GM12878 (cell line): Measurements from ENCODE around the gene CR1.
"Not testable (repeated sequence)": the region's sequence is repeated elsewhere in the genome, so short reads cannot be mapped to it uniquely, and the experiment has no call there.

Source experiments
- CHD1 ChIP-seq: IDR thresholded peaks from 2 replicates; pipeline ENCODE4 v1.6.1; 2012; ENCODE audit warnings: low read depth, low read length, improper control_type of control experiment
- CHD2 ChIP-seq: IDR thresholded peaks from 2 replicates; pipeline ENCODE4 v1.6.1; 2011; ENCODE audit warnings: low read depth, low read length, improper control_type of control experiment, borderline replicate concordance
- EP300 ChIP-seq, 2 experiments: fragments of 150-350 bp in 1 of 2; IDR thresholded peaks; 2 replicates each; pipeline ENCODE4 v1.6.1; 2011 to 2012; ENCODE audit warnings: low read depth in 2 of 2, low read length in 2 of 2, borderline replicate concordance in 1 of 2, improper control_type of control experiment in 1 of 2, inconsistent platforms in 1 of 2; ENCODE audit not compliant: control insufficient read depth in 1 of 2
- POLR2AphosphoS5 ChIP-seq: IDR thresholded peaks from 2 replicates; pipeline ENCODE4 v1.6.1; 2011; ENCODE audit warnings: mild to moderate bottlenecking, low read length, inconsistent platforms
- RAD21 ChIP-seq: IDR thresholded peaks from 2 replicates; pipeline ENCODE4 v1.6.1; 2011; ENCODE audit warnings: mild to moderate bottlenecking, low read depth, low read length, moderate library complexity; ENCODE audit not compliant: insufficient read depth
- TCF3 ChIP-seq: IDR thresholded peaks from 2 replicates; pipeline ENCODE4 v1.6.1; 2012; ENCODE audit warnings: low read depth, mild to moderate bottlenecking, low read length, borderline replicate concordance; ENCODE audit not compliant: insufficient read depth
- ZNF24 ChIP-seq: fragments of 450-650 bp; IDR thresholded peaks from 2 replicates; pipeline ENCODE4 v1.6.1; 2017; ENCODE audit warnings: antibody characterized with exemption, mild to moderate bottlenecking
- ZNF384 ChIP-seq: IDR thresholded peaks from 2 replicates; pipeline ENCODE4 v1.6.1; 2012; ENCODE audit warnings: low read depth, mild to moderate bottlenecking, low read length, improper control_type of control experiment, borderline replicate concordance
- TF ChIP-seq, protein P1 (sequence below): fragments of 450-650 bp; IDR thresholded peaks from 2 replicates; pipeline ENCODE4 v1.6.1; 2014; ENCODE audit warnings: mild to moderate bottlenecking
- TF ChIP-seq, protein P2 (sequence below): fragments of 450-650 bp; formaldehyde crosslinking; IDR thresholded peaks from 2 replicates; pipeline ENCODE4 v1.5.0; 2022; ENCODE audit warnings: mild to moderate bottlenecking, missing genetic modification characterization
- TF ChIP-seq, protein P3 (sequence below), 3 experiments: IDR thresholded peaks in 2 of 3; conservative IDR thresholded peaks in 1 of 3; 2 replicates each; pipeline ENCODE4 v1.5.1; 2011; ENCODE audit warnings: low read depth in 3 of 3, low read length in 3 of 3, mild to moderate bottlenecking in 3 of 3, control low read depth in 2 of 3, moderate library complexity in 2 of 3, inconsistent platforms in 1 of 3, mixed read lengths in 1 of 3; ENCODE audit not compliant: control insufficient read depth in 2 of 3, insufficient read depth in 1 of 3; ENCODE audit errors: extremely low read depth in 1 of 3

- TF ChIP-seq, protein P1, sequence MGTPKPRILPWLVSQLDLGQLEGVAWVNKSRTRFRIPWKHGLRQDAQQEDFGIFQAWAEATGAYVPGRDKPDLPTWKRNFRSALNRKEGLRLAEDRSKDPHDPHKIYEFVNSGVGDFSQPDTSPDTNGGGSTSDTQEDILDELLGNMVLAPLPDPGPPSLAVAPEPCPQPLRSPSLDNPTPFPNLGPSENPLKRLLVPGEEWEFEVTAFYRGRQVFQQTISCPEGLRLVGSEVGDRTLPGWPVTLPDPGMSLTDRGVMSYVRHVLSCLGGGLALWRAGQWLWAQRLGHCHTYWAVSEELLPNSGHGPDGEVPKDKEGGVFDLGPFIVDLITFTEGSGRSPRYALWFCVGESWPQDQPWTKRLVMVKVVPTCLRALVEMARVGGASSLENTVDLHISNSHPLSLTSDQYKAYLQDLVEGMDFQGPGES = not testable (repeated sequence)
- TF ChIP-seq RAD21; ZNF384; CHD1; TCF3; POLR2AphosphoS5; EP300 (IDR thresholded peaks at IDR 0.05; ENCODE audit: borderline replicate concordance in 1 of 2, control insufficient read depth in 1 of 2, low read depth in 2 of 2, low read length in 2 of 2); ZNF24; CHD2: not testable (repeated sequence)
- TF ChIP-seq, protein P2, sequence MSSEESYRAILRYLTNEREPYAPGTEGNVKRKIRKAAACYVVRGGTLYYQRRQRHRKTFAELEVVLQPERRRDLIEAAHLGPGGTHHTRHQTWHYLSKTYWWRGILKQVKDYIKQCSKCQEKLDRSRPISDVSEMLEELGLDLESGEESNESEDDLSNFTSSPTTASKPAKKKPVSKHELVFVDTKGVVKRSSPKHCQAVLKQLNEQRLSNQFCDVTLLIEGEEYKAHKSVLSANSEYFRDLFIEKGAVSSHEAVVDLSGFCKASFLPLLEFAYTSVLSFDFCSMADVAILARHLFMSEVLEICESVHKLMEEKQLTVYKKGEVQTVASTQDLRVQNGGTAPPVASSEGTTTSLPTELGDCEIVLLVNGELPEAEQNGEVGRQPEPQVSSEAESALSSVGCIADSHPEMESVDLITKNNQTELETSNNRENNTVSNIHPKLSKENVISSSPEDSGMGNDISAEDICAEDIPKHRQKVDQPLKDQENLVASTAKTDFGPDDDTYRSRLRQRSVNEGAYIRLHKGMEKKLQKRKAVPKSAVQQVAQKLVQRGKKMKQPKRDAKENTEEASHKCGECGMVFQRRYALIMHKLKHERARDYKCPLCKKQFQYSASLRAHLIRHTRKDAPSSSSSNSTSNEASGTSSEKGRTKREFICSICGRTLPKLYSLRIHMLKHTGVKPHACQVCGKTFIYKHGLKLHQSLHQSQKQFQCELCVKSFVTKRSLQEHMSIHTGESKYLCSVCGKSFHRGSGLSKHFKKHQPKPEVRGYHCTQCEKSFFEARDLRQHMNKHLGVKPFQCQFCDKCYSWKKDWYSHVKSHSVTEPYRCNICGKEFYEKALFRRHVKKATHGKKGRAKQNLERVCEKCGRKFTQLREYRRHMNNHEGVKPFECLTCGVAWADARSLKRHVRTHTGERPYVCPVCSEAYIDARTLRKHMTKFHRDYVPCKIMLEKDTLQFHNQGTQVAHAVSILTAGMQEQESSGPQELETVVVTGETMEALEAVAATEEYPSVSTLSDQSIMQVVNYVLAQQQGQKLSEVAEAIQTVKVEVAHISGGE = not testable (repeated sequence)
- TF ChIP-seq, protein P3, sequence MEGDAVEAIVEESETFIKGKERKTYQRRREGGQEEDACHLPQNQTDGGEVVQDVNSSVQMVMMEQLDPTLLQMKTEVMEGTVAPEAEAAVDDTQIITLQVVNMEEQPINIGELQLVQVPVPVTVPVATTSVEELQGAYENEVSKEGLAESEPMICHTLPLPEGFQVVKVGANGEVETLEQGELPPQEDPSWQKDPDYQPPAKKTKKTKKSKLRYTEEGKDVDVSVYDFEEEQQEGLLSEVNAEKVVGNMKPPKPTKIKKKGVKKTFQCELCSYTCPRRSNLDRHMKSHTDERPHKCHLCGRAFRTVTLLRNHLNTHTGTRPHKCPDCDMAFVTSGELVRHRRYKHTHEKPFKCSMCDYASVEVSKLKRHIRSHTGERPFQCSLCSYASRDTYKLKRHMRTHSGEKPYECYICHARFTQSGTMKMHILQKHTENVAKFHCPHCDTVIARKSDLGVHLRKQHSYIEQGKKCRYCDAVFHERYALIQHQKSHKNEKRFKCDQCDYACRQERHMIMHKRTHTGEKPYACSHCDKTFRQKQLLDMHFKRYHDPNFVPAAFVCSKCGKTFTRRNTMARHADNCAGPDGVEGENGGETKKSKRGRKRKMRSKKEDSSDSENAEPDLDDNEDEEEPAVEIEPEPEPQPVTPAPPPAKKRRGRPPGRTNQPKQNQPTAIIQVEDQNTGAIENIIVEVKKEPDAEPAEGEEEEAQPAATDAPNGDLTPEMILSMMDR (IDR thresholded peaks at IDR 0.05 in 2 of 3, conservative IDR thresholded peaks at IDR 0.05 in 1 of 3; ENCODE audit: control insufficient read depth in 2 of 3, extremely low read depth in 1 of 3, insufficient read depth in 1 of 3, low read depth in 3 of 3, low read length in 3 of 3) = not testable (repeated sequence)
Measured at GRCh38 chr1:207536263-207536662, 40.3 kb downstream of the CR1 start.
